G401.6 (cell line): Measurements from ENCODE around the gene RECK.
"Not testable (repeated sequence)": the region's sequence is repeated elsewhere in the genome, so short reads cannot be mapped to it uniquely, and the experiment has no call there.

Experiments used
- FAIRE-seq: peaks from 2 replicates; lab custom pipeline; 2012; peaks lifted over from hg19 to GRCh38; lab: Jason Lieb, UNC

Gene RECK

DNA sequence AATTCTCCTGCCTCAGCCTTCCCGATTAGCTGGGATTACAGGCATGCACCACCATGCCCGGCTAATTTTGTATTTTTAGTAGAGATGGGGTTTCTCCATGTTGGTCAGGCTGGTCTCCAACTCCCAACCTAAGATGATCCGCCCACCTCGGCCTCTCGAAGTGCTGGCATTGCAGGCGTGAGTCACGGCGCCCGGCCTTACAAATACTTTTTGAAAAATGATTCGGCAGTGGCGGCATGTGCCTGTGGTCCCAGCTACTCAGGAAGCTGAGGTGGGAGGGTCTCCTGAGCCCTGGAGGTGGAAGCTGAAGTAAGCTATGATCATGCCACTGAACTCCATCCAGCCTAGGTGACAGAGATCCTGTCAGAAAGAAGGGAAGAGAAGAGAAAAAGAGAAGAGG, 123.4 kb downstream of the RECK start:
- not testable (repeated sequence) for FAIRE-seq

DNA sequence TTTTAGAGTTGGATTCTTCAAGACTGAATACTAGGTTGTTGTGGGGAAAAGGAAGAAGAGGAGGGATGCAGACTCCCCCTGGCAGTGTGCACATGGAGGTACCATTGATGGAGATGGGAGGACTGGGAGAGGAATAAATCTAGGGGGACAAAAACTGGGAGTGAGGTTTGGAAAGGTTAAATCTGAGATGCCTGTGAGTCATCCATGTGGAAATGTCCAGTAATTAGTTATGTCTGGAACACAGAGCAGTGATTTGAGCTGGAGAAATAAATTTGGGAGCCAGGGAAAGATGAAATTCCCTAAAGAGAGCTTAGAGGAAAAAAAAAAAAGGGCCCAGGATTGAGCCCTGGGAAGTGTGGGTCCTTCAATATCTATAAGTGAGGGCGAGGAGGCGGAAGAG, 124.5 kb downstream of the RECK start:
- no peak for FAIRE-seq

DNA sequence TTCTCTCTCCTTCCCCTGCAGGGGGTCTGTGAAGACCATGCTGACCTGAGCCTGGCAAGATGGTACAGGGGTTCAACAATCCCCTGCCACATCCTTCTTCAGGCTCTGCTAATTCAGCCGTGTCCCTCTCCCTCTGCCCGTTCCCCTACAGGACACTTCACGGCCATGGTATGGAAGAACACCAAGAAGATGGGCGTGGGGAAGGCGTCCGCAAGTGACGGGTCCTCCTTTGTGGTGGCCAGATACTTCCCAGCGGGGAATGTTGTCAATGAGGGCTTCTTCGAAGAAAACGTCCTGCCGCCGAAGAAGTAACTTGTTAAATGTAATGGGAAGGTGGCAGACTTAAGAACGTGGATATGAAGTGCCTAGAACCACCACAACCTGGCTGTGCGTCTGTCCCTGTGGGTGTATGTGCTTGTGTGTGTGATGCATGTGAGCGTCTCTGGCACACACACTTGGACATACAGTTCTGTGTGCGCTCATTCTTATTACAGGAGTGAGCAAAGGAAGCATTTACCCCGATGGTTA, 125.6 kb downstream of the RECK start:
- FAIRE-seq = no peak

DNA sequence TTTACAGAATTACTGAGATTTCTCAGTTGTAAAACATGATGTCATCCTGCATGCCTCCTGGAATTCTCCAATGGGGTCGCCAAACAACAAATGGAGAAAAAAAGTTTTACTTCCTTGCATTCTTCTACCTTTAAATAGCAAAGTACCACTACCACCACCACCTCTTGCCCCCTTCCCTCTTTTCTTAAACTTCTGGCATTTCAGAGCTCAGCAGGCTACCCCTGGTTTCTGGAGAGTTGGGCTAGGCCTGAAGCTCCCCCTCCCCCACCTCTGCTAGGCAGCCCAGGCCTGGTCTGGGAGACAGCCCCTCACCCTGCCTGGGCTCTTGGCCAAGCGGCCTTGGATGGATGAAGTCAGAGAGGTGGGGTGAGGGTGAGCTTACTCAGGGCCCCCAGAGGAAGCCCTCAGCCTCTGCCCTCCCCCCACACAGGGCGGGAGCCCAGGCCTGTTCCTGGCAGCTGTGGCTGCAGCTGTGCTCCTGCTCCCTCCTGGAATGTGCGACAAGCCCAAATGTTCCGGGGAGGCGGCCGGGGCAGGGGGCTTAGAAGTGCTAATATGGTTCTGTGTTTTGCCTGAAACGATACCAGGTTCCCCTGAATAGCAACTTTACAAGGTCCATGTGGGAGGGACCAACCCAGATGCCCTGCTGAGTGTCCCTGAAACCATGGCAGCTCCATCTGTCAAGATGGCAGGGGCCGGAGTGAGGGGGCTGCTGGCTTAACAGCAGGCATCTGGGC, 126.5 kb downstream of the RECK start:
- FAIRE-seq = no peak

DNA sequence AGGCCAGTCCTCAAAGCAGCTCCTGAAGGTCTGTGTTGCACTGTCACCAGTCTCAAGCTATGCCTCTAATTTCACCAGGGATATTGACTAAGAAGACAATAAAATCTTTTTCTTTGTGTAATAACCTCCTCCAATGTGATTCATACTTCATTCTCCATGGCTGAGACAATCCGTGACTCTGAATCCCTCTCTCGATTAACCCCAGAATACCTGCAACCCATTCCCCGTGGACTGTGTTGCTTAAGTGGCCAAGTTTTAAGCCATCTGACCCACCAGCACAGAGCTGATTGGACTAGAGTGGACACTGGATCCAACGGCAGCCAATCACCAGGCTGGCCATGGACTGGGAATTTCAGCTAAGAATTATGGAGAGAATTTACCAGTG, 127.1 kb downstream of the RECK start:
- FAIRE-seq = no peak

DNA sequence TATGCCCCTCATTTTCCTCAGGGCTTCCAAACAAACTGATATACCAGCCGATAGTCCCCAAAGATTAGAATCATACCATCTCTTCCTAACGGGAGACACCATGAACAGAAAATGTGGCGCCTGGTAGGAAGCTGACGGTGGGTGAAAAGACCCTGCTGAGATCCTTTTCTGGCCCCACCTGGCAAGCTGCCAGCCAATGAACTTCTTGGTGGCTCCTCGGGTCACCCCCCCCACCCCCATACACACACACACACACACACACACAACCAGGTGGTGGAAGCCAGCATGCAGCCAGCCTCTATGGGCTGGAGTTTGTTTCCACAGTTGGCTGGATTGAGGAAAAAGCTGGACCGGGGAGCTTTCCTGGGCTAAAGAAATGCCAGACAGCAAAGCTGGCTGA, 127.7 kb downstream of the RECK start:
- FAIRE-seq = no peak

DNA sequence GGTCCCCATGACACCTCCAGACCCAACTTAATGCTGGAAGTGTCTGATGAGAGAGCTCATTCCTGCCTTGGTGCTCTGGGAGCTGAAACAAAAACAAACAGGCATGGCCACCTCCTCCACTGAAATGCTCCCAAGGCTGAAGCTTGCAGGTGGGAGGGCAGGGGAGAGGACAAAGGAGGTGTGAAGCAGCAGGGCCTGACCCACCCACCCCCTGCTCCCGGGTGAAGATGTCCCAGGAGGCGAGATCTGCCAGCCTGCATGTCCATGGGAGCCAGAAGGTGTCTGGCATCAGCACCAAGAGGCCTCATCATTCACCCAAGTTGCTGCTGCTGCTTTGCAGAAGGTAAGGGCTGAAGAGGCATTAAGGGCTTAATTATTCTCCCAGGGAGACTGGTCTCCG, 128.3 kb downstream of the RECK start:
- FAIRE-seq = no peak

DNA sequence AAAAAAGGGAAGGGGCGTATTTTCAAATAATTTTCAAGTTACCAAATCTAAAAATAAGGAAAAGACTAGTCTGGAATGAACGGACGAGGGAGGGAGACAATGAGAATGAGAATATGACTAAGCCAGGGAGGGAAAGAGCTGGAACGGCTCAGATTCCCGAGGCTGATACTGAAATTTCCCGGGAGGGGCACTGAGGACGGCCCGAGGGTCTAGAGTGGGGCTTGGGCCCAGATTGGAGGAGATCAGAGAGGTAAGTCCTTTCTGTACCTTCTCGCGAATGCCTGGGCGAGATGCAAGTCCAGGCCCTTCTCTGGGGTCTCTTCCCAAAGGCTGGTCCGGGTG, 129.1 kb downstream of the RECK start:
- FAIRE-seq = no peak

DNA sequence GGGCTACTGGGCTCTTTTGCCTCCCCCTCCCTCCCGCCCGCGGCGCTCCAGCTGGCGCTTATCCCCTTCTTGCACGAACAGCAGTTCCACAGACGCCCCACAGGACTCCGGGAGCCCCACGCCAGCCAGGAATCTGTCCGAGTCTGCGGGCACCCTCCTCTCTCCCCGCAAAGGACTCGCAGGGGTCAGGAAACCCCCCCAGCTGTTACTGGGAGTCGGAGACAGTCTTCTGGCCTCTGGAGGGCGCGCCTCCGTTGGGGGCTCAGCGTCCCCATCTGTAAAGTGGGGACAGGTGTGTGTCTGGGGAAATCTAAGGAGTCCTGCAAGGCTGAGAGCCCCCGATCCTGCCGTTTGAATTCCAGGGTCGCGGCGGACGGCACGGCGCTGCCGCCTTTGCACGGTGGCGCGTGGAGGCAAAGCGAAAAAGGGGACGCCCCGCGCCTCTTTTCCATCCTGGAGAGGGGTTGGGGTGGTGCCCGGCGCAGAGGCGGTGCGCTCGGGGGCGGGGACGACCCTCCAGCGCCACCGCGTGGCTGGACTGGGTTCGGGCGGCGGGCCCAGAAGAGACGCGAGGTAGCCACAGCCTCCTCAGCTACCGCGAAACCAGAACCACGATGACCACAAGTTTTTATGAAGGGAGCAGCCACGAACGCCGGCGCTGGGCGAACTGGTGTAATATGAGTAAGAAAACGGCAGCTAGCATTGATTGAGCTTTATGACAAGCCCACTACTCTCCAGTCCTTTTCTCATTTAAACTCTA, 129.6 kb downstream of the RECK start:
- no peak for FAIRE-seq

DNA sequence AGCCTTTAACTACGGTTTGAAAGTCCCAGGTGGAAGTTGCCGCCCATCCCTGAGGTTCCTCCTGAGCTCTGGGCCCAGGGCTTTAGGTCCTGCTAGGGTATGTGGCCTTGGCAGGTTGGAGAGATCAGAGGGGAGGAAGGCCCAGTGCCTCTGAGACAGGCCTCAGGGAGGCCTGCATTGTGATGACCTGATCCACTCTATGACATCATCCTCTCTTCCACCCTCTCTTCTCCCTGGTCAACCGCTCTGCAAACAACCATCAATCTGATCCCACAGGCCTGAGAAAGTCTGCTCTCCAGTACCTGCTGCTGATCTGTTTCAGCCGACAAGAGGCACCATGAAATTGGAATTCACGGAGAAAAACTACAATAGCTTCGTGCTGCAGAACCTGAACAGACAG, 132.5 kb downstream of the RECK start, which contains the start of gene CCIN:
CCIN (plus strand) TSS at position 223 of the 400 bp plus-strand sequence; CDS start at position 338, 115 bp downstream.
- no peak for FAIRE-seq

DNA sequence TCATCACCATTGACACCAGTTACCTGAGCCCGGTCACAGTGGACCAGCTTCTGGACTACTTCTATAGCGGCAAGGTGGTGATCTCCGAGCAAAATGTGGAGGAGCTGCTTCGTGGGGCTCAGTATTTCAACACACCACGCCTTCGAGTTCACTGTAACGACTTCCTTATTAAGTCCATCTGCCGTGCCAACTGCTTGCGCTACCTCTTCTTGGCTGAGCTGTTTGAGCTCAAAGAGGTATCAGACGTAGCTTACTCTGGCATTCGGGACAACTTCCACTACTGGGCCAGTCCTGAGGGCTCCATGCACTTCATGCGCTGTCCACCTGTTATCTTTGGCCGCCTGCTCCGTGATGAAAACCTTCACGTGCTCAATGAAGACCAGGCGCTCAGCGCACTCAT, 133.0 kb downstream of the RECK start:
- FAIRE-seq = no peak

DNA sequence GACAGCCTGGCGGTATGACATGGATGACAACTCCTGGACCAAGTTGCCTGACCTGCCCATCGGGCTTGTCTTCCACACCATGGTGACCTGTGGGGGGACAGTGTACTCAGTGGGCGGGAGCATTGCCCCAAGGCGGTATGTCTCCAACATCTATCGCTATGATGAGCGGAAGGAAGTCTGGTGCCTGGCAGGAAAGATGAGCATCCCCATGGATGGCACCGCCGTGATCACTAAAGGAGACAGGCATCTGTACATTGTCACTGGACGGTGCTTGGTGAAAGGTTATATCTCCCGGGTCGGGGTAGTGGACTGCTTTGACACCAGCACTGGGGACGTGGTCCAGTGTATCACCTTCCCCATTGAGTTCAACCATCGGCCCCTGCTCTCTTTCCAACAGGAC, 133.8 kb downstream of the RECK start:
- FAIRE-seq = no peak

DNA sequence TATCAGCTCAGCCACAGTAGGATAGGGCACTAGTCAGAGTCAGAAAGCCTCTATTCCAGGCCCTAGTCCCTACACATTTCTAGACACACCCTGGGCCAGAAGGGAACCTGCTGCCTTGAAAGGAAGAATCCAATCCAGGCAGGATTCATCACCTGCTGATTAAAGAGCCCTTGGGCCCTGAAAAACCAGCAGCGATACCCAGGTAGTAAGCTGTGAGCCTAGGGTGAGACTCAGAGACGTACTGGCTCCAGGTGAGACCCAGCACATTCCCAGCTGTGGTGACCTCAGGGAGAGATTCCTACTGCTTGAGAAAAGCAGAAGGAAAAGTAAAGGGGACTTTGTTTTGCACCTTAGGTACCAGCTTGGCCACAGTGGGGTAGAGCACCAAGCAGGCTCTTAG, 137.1 kb downstream of the RECK start:
- FAIRE-seq = no peak
